Measurements from ENCODE around the gene BBIP1. TPM values are rescaled to one million over a fixed set of nuclear protein-coding genes. Genes with fewer than 3 reads are reported as not detected.

The BBIP1 gene
- total RNA-seq, 1 donor from 2014 or later: 11.1 TPM

Other genes with a start within 250 kb of the BBIP1 start
- 30.3 TPM for gene PDCD4, start 47.3 kb downstream of the BBIP1 start, total RNA-seq
- 20.3 TPM for gene SHOC2, start 424 bp upstream of the BBIP1 start, total RNA-seq
- 0.53 TPM for gene ADRA2A, start 157.8 kb upstream of the BBIP1 start, total RNA-seq